NT2/D1 (cell line): ENCODE results near the gene WDR45B.
A peak's percentile ranks its signal among the peaks of the same experiment; 100 is the strongest.
"Not testable (repeated sequence)": the region's sequence is repeated elsewhere in the genome, so short reads cannot be mapped to it uniquely, and the experiment has no call there.

Experiments
- DNase-seq: peaks from one replicate; pipeline ENCODE4 v3.0.0-alpha.2; 2011; ENCODE audit warnings: low read depth, low spot score
- H3K27me3 ChIP-seq: 2 replicates; pipeline ENCODE4 v1.6.0; 2011; ENCODE audit warnings: mild to moderate bottlenecking; ENCODE audit not compliant: insufficient read length, insufficient read depth
- H3K36me3 ChIP-seq: 2 replicates; pipeline ENCODE4 v1.6.1; 2011; ENCODE audit warnings: mild to moderate bottlenecking, low read length, mixed read lengths; ENCODE audit not compliant: insufficient read depth, insufficient read length
- H3K4me1 ChIP-seq: 2 replicates; pipeline ENCODE4 v1.5.1; 2011; ENCODE audit not compliant: insufficient read depth, insufficient read length
- H3K4me3 ChIP-seq: 2 replicates; pipeline ENCODE4 v1.5.1; 2011; ENCODE audit warnings: low read depth; ENCODE audit not compliant: insufficient read length
- H3K9ac ChIP-seq: 2 replicates; pipeline ENCODE4 v1.6.0; 2011; ENCODE audit warnings: low read depth; ENCODE audit not compliant: insufficient read length
- H3K9me3 ChIP-seq: 2 replicates; pipeline ENCODE4 v1.5.1; 2011; ENCODE audit warnings: mild to moderate bottlenecking, low read length; ENCODE audit not compliant: insufficient read depth
- SUZ12 ChIP-seq: IDR thresholded peaks from 2 replicates; pipeline ENCODE4 v1.6.1; 2011; ENCODE audit not compliant: insufficient read length, insufficient read depth; ENCODE audit errors: extremely low read depth
- YY1 ChIP-seq: IDR thresholded peaks from 2 replicates; pipeline ENCODE4 v1.6.1; 2011; ENCODE audit not compliant: insufficient read length, insufficient read depth
- ZNF274 ChIP-seq: IDR thresholded peaks from 2 replicates; pipeline ENCODE4 v1.6.1; 2011; ENCODE audit warnings: mild to moderate bottlenecking, low read depth, low read length

Gene WDR45B

DNA sequence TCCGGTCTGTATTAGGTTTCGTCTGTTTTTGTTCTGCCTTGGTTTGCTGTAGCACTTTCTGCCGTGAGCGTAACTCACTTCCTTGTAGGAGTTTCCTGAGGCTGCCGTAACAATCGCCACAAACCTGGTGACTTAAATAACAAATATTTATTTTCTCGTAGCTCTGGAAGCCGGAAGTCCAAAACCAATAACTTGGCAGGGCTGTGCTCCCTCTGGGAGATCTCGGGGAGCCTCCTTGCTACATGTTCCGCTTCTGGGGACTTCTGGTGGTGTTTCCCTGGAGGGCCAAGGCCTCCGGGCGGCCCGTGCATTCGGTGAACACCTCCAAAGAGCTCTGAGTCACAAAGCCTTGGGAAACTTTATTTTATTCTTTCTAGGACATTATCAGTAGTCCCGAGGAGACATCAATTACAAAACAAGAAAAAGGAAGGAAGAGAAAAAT lies 6.8 kb upstream of the WDR45B start:
- peaks cover 2% of the 10 kb centered on the region for H3K4me1 ChIP-seq
- TF ChIP-seq SUZ12 (no peak), YY1 (no peak), ZNF274 (no peak)
- no peak for DNase-seq

DNA sequence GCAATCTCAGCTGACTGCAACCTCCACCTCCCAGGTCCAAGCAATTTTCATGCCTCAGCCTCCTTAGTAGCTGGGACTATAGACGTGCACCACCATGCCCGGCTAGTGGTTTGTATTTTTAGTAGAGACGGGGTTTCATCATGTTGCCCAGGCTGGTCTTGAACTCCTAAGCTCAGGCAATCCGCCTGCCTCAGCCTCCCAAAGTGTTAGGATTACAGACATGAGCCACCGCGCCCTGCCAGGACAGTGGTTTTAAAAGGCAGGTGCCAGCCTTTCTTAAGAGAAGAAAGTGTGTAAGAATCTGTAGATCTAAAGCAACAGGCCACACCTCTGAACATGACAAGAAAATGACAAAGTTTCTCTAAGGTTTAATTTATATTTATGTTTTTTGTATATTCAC lies 6.4 kb upstream of the WDR45B start:
- H3K9me3 ChIP-seq, H3K27me3 ChIP-seq, H3K4me3 ChIP-seq, H3K4me1 ChIP-seq, H3K36me3 ChIP-seq, DNase-seq, H3K9ac ChIP-seq: not testable (repeated sequence)

More for the DNA sequence above, 6.8 kb upstream of the WDR45B start:
- Histone ChIP-seq H3K9ac (no peak overlapping the region), H3K4me3 (no peak overlapping the region), H3K36me3 (no peaks in the 10 kb centered on the region), H3K27me3 (no peaks in the 10 kb centered on the region), H3K9me3 (0 out of 2 replicates have a peak, but pooled peaks cover 2% of the 10 kb centered on the region)

DNA sequence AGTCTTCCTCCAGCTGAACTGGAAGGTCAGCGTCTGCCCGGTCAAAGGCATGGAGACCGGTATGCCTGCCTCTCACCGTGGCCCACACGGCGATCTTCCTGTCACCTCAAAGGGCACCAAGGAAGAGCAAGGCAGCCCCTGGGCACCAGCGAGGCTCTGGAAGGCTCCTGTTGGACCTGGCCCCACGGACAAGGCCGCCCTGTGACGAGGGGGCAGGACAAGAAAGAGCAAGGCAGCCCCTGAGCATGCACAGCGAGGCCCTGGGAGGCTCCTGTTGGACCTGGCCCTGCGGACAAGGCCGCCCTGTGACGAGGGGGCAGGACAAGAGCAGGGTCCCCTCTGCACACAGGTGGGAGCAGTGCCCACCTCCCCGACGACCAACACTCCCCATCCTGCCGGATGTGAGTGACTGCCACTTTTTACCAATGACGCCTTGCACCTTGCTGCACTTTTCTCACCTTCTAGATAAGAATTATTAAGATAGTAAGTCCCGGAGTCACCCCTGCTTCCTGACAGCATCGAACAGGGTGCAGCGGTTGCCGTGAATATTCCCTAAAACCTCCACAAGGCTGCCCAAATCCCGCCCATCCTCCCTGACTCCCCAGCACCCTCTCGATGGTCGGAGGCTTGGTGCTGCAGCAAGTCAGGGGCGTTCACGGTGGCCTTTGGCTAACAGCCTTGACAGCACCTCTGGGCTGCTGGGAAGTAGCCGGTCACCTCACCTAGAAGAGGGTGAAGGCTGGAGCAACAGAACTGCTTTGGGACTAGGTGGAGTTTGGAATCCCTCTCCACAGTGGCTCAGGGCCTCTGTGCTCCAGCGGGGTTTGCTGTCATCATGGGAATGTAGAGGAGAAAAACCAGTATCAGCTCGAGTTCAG lies 5.6 kb upstream of the WDR45B start:
- TF ChIP-seq SUZ12 (no peak), ZNF274 (no peak), YY1 (no peak)
- DNase-seq = no peak
- no peaks in the 10 kb centered on the region for H3K36me3 ChIP-seq
- H3K9me3 ChIP-seq = no peaks in the 10 kb centered on the region
- H3K27me3 ChIP-seq = no peaks in the 10 kb centered on the region
- H3K4me3 ChIP-seq = no peak overlapping the region
- H3K9ac ChIP-seq = peak overlapping the region; percentile 32
- H3K4me1 ChIP-seq = peaks cover 10% of the 10 kb centered on the region

DNA sequence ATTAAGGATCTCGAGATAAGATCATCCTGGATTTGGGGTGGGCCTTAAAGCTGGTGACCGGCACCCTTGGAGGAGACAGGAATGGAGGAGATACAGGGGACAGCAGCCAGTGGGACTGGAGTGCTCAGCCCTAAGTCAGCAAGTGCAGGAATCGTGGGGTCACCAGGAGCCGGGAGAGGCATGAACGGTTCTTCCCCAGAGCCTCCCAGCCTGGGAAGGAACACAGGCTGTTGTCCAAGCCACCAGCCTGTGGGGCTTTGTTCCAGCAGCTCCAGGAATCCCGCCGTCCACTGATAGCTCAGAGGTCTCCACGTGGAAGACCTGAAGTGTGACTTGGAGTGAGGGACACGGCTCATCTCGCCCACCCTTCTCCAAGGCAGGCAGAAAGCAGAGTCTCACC lies 2.5 kb upstream of the WDR45B start:
- TF ChIP-seq ZNF274 (no peak), YY1 (no peak), SUZ12 (no peak)
- Histone ChIP-seq H3K9me3 (no peaks in the 10 kb centered on the region), H3K36me3 (peaks cover 2% of the 10 kb centered on the region), H3K4me3 (no peak overlapping the region), H3K4me1 (peaks cover 10% of the 10 kb centered on the region), H3K27me3 (no peaks in the 10 kb centered on the region), H3K9ac (no peak overlapping the region)
- DNase-seq = no peak

DNA sequence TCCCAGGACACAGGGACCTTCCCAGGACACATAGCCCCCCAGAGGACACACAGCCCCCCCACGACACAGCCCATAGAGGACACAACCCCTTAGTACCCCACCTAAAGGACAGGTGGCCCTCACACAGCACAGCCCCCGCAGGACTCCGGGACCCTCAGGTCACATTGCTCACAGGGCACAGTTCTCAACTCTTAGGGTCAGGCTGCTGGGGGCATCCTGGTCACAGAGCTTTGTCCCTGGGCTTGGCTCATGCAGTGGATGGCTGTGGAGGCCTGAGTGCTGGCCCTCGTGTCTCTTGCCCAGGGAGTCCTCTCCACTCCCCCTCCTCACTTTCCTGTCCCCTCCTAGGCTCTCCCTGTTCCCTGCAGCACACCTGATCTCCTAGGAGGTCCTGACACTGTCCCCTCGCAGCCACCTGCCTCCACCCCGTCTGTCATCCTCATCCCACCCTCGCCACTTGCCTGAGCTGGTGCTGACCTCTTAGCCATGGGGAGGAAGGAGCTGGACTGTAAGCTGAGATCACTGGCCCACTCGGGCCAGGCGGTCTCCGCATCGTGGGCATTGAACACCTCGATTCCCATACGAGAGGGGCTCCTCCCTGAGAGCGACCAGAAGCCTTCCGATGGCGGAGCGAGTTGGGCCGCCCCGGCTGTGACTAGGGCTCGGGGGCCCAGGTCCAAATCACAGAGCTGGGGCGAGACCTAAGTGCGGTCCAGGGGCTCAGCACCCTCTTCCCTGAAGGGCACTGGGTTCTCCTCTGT lies 1.4 kb upstream of the WDR45B start:
- Histone ChIP-seq H3K4me1 (peaks cover 10% of the 10 kb centered on the region), H3K4me3 (no peak overlapping the region), H3K9ac (peak overlapping the region; percentile 87), H3K27me3 (no peaks in the 10 kb centered on the region), H3K9me3 (no peaks in the 10 kb centered on the region), H3K36me3 (peaks cover 5% of the 10 kb centered on the region)
- TF ChIP-seq ZNF274 = no peak
- TF ChIP-seq YY1 = no peak
- TF ChIP-seq SUZ12 = no peak
- no peak for DNase-seq

DNA sequence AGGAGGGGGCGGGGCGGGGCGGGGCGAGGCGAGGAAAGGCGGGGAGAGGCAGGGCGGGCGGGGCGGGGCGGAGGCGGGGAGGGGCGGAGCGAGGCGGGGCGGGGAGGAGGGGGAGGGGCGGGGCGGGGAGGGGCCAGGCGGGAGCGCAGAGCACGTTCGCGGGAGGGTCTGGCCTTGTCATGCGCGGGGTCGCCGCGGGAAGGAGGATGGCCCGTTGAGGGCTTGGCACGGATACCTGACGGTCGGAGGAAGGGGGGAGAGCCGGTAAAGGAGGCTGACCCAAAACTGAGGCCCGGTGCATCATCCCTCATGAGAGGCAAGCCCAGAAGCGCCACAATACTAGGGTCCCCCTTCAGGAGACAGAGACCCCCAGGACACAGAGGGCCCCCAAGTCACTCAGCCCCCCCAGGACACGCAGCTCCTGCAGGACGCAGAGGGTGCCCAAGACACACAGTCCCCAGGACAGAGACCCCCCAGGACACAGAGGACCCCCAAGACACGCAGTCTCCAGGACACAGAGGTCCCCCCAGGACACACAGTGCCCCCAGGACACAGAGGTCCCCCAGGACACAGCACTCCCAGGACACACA lies 593 bp upstream of the WDR45B start:
- no peaks in the 10 kb centered on the region for H3K27me3 ChIP-seq
- H3K4me3 ChIP-seq = peak overlapping the region; percentile 51
- peaks cover 10% of the 10 kb centered on the region for H3K4me1 ChIP-seq
- TF ChIP-seq SUZ12 (no peak), ZNF274 (no peak), YY1 (no peak)
- peaks cover 14% of the 10 kb centered on the region for H3K36me3 ChIP-seq
- no peak for DNase-seq
- no peaks in the 10 kb centered on the region for H3K9me3 ChIP-seq
- peak overlapping the region; percentile 87 for H3K9ac ChIP-seq

DNA sequence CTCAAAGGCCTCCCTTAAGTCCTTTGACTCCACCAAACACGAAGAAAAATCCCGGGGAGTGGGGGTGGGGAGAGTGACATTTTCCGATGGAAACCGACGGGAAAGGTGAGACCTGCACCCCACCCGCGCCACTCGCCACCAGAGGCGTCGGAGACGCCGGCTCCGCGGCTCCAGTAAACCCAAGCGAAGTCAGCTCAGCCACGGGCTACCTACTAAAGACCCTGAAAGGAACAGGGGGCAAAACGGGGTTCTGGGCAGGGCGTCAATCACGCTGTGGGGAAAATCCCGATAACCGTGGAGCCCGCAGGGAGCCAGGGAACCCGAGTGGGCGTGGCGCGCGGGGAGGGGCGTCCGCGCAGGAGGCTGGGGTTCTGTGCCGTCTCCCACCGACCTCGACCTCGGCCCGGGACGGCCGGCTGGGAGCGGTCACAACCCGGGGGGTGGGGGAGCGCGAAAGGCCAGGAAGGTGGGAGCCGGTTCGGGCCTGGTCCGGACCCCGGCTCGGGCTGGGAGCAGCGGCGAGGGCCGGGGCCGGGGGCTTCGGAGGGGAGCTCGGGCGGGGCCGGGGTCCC lies 565 bp downstream of the WDR45B start:
- H3K36me3 ChIP-seq = peaks cover 25% of the 10 kb centered on the region
- H3K4me1 ChIP-seq = peaks cover 10% of the 10 kb centered on the region
- TF ChIP-seq ZNF274 (no peak), SUZ12 (no peak), YY1 (no peak)
- H3K4me3 ChIP-seq = peak overlapping the region; percentile 98
- no peaks in the 10 kb centered on the region for H3K9me3 ChIP-seq
- H3K27me3 ChIP-seq = no peaks in the 10 kb centered on the region
- peak overlapping the region; percentile 100 for H3K9ac ChIP-seq
- DNase-seq = no peak
